ENCODE data around the gene LEFTY2. TPM values are rescaled to one million over a fixed set of nuclear protein-coding genes. Genes with fewer than 3 reads are reported as not detected.

LEFTY2 gene
- total RNA-seq, 1 donor from 2014 or later, result 2.6 TPM

- Histone ChIP-seq H3K27ac (no peak overlapping the region), H3K9me3 (no peaks in the 10 kb centered on the region), H3K27me3 (no peaks in the 10 kb centered on the region), H3K36me3 (no peaks in the 10 kb centered on the region), H3K4me1 (peaks cover 0 to 4% of the 10 kb centered on the region in 2 donors), H3K4me3 (no peak overlapping the region)
- TF ChIP-seq CTCF (IDR thresholded peaks at IDR 0.05), result no peak
- intact Hi-C loops (cut with DNase I), result no loop called here
- DNase-seq (ENCODE audit: low spot score in 2 of 2), result no peak
Measured at GRCh38 chr1:225908773-225909172, 32.2 kb downstream of the LEFTY2 start.

- DNase-seq (ENCODE audit: low spot score in 2 of 2), result no peak
- H3K4me1 ChIP-seq, result peaks cover 0 to 4% of the 10 kb centered on the region in 2 donors
- no peak overlapping the region for H3K27ac ChIP-seq
- H3K4me3 ChIP-seq, result no peak overlapping the region
- intact Hi-C loops (cut with DNase I), result no loop called here
- H3K27me3 ChIP-seq, result no peaks in the 10 kb centered on the region
- no peaks in the 10 kb centered on the region for H3K9me3 ChIP-seq
- TF ChIP-seq CTCF (IDR thresholded peaks at IDR 0.05), result no peak
- H3K36me3 ChIP-seq, result no peaks in the 10 kb centered on the region
Measured at GRCh38 chr1:225908013-225908640, 32.9 kb downstream of the LEFTY2 start.

- Histone ChIP-seq H3K27ac (no peak overlapping the region), H3K4me1 (peaks cover 0 to 4% of the 10 kb centered on the region in 2 donors), H3K4me3 (no peak overlapping the region), H3K9me3 (no peaks in the 10 kb centered on the region), H3K36me3 (no peaks in the 10 kb centered on the region), H3K27me3 (no peaks in the 10 kb centered on the region)
- TF ChIP-seq CTCF (IDR thresholded peaks at IDR 0.05), result no peak
- DNase-seq (ENCODE audit: low spot score in 2 of 2), result no peak
- intact Hi-C loops (cut with DNase I), result no loop called here
Measured at GRCh38 chr1:225907341-225907740, 33.7 kb downstream of the LEFTY2 start.

GRCh38 chr1:225906467-225906866 is 34.6 kb downstream of the LEFTY2 start:
- H3K9me3 ChIP-seq, result no peaks in the 10 kb centered on the region
- TF ChIP-seq CTCF (IDR thresholded peaks at IDR 0.05), result no peak
- H3K36me3 ChIP-seq, result no peaks in the 10 kb centered on the region
- no peak for DNase-seq (ENCODE audit: low spot score in 2 of 2)
- no peaks in the 10 kb centered on the region for H3K27me3 ChIP-seq
- no peak overlapping the region for H3K27ac ChIP-seq
- intact Hi-C loops (cut with DNase I), result no loop called here
- H3K4me3 ChIP-seq, result no peak overlapping the region
- H3K4me1 ChIP-seq, result peaks cover 0 to 4% of the 10 kb centered on the region in 2 donors

GRCh38 chr1:225903623-225904022 is 37.4 kb downstream of the LEFTY2 start:
- no peaks in the 10 kb centered on the region for H3K9me3 ChIP-seq
- no peak overlapping the region for H3K27ac ChIP-seq
- no peak for DNase-seq (ENCODE audit: low spot score in 2 of 2)
- no peak overlapping the region for H3K4me3 ChIP-seq
- intact Hi-C loops (cut with DNase I), result no loop called here
- TF ChIP-seq CTCF (IDR thresholded peaks at IDR 0.05), result no peak
- H3K4me1 ChIP-seq, result no peaks in the 10 kb centered on the region
- H3K36me3 ChIP-seq, result no peaks in the 10 kb centered on the region
- no peaks in the 10 kb centered on the region for H3K27me3 ChIP-seq

Measured in ascending aorta (tissue), 2 donors.